Esophagus muscularis mucosa (tissue), 4 donors: ENCODE measurements around the gene PPP1CA.

Source experiments
- CTCF ChIP-seq, 3 experiments: fragments of 200-600 bp in 2 of 3; fragments of 450-650 bp in 1 of 3; sonication (generic) in 2 of 3; IDR thresholded peaks; one replicate each; pipeline ENCODE4 v1.5.1; 2017 to 2019; ENCODE audit warnings: antibody characterized with exemption in 3 of 3, mild to moderate bottlenecking in 2 of 3, moderate library complexity in 1 of 3
- EP300 ChIP-seq: sonication (generic); formaldehyde crosslinking; IDR thresholded peaks from one replicate; pipeline ENCODE4 v1.6.1; 2017; ENCODE audit warnings: antibody characterized with exemption
- POLR2A ChIP-seq: fragments of 450-650 bp; IDR thresholded peaks from one replicate; pipeline ENCODE4 v1.6.1; 2017; ENCODE audit warnings: antibody characterized with exemption, moderate library complexity, mild to moderate bottlenecking, low read depth
- POLR2AphosphoS5 ChIP-seq, 2 donors: sonication (generic); formaldehyde crosslinking; IDR thresholded peaks; one replicate each; pipeline ENCODE4 v1.6.1; 2017; ENCODE audit warnings: antibody characterized with exemption in 2 of 2

GRCh38 chr11:67365736-67366444 is 35.8 kb downstream of the PPP1CA start:
- TF ChIP-seq CTCF (IDR thresholded peaks at IDR 0.05) = no peak
- no peak for TF ChIP-seq POLR2A
- no peak for TF ChIP-seq POLR2AphosphoS5 (IDR thresholded peaks at IDR 0.05)
- TF ChIP-seq EP300 = no peak
